WTC11 (cell line): Measurements from ENCODE around the gene SEPSECS. TPM values are rescaled to one million over a fixed set of nuclear protein-coding genes. Genes with fewer than 3 reads are reported as not detected.
A peak's percentile ranks its signal among the peaks of the same experiment; 100 is the strongest.

Experiments used
- ATAC-seq: fragments of 200-7000 bp; cut with Tn5 transposase; 2 replicates; pipeline ENCODE4 v1.10.0; 2021; ENCODE audit warnings: mild to moderate bottlenecking, moderate library complexity
- CTCF ChIA-PET: fragments of 300-600 bp; sonication (Branson Sonifier 250); formaldehyde crosslinking; loops from one replicate; lab custom pipeline; 2021; ENCODE audit warnings: antibody characterized with exemption; lab: Charles Lee
- POLR2A ChIA-PET: fragments of 350-600 bp; sonication (Branson Sonifier 250); formaldehyde crosslinking; loops from one replicate; lab custom pipeline; 2021; ENCODE audit warnings: antibody characterized with exemption; lab: Charles Lee
- DNase-seq: peaks from one replicate; pipeline ENCODE4 v3.0.0; 2021; ENCODE audit warnings: low spot score
- H3K27ac Mint-ChIP-seq: 2 replicates; pipeline ENCODE4 v1.8.0; 2021; ENCODE audit warnings: mixed read lengths
- H3K27me3 Mint-ChIP-seq: 2 replicates; pipeline ENCODE4 v1.8.0; 2021; ENCODE audit warnings: low read depth, mild to moderate bottlenecking, moderate library complexity, mixed read lengths
- H3K36me3 Mint-ChIP-seq: 2 replicates; pipeline ENCODE4 v1.8.0; 2021; ENCODE audit warnings: mixed read lengths
- H3K4me1 Mint-ChIP-seq: 2 replicates; pipeline ENCODE4 v1.8.0; 2022; ENCODE audit warnings: mixed read lengths
- H3K4me3 Mint-ChIP-seq: 2 replicates; pipeline ENCODE4 v1.8.0; 2021; ENCODE audit warnings: mild to moderate bottlenecking, moderate library complexity, mixed read lengths
- H3K9me3 Mint-ChIP-seq: 2 replicates; pipeline ENCODE4 v1.8.0; 2021; ENCODE audit warnings: mixed read lengths
- CREM ChIP-seq: sonication (generic); formaldehyde crosslinking; IDR thresholded peaks from 2 replicates; pipeline ENCODE4 v1.8.1; 2022; ENCODE audit warnings: mild to moderate bottlenecking, missing genetic modification reagents, moderate library complexity
- EMX1 ChIP-seq: fragments of 250-450 bp; sonication (Bioruptor Pico); IDR thresholded peaks from 2 replicates; pipeline ENCODE4 v1.8.0; 2021; ENCODE audit warnings: mild to moderate bottlenecking
- FOXJ3 ChIP-seq: sonication (generic); formaldehyde crosslinking; IDR thresholded peaks from 2 replicates; pipeline ENCODE4 v1.9.0; 2021; ENCODE audit warnings: missing genetic modification reagents, mild to moderate bottlenecking, borderline replicate concordance
- GTF2I ChIP-seq: fragments of 250-450 bp; sonication (Bioruptor Pico); conservative IDR thresholded peaks from 2 replicates; pipeline ENCODE4 v1.4.0; 2021; ENCODE audit warnings: mild to moderate bottlenecking
- NFYB ChIP-seq: sonication (generic); formaldehyde crosslinking; conservative IDR thresholded peaks from 2 replicates; pipeline ENCODE4 v1.8.0; 2022; ENCODE audit warnings: low read depth, missing genetic modification reagents
- OVOL2 ChIP-seq: fragments of 250-450 bp; sonication (Bioruptor Pico); IDR thresholded peaks from 2 replicates; pipeline ENCODE4 v1.9.0; 2021; ENCODE audit warnings: mild to moderate bottlenecking, borderline replicate concordance
- TCF7 ChIP-seq: sonication (generic); formaldehyde crosslinking; IDR thresholded peaks from 2 replicates; pipeline ENCODE4 v1.8.0; 2022; ENCODE audit warnings: mild to moderate bottlenecking, low read depth, missing genetic modification reagents, moderate library complexity
- TEAD1 ChIP-seq: sonication (generic); formaldehyde crosslinking; IDR thresholded peaks from 2 replicates; pipeline ENCODE4 v1.8.0; 2022; ENCODE audit warnings: mild to moderate bottlenecking, missing genetic modification reagents
- USF1 ChIP-seq: sonication (generic); formaldehyde crosslinking; IDR thresholded peaks from 2 replicates; pipeline ENCODE4 v1.8.0; 2022; ENCODE audit warnings: mild to moderate bottlenecking, missing genetic modification reagents
- ZMAT4 ChIP-seq: fragments of 250-450 bp; sonication (Bioruptor Pico); IDR thresholded peaks from 2 replicates; pipeline ENCODE4 v1.9.0; 2021; ENCODE audit warnings: mild to moderate bottlenecking
- ZNF121 ChIP-seq: sonication (generic); formaldehyde crosslinking; IDR thresholded peaks from 2 replicates; pipeline ENCODE4 v1.8.0; 2023; ENCODE audit warnings: missing genetic modification reagents
- ZNF232 ChIP-seq: sonication (generic); formaldehyde crosslinking; IDR thresholded peaks from 2 replicates; pipeline ENCODE4 v1.8.0; 2022; ENCODE audit warnings: mild to moderate bottlenecking, missing genetic modification reagents
- ZNF512 ChIP-seq: sonication (generic); formaldehyde crosslinking; IDR thresholded peaks from 2 replicates; pipeline ENCODE4 v1.8.1; 2022; ENCODE audit warnings: missing genetic modification reagents, borderline replicate concordance
- total RNA-seq: library from RNA; stranded (reverse); gene quantifications from 3 replicates; pipeline ENCODE4 v1.2.3, GENCODE V29; 2021
- TF ChIP-seq, protein P1 (sequence below): sonication (generic); formaldehyde crosslinking; IDR thresholded peaks from 2 replicates; pipeline ENCODE4 v1.8.1; 2023; ENCODE audit warnings: mild to moderate bottlenecking, missing genetic modification reagents
- TF ChIP-seq, protein P2 (sequence below): sonication (generic); formaldehyde crosslinking; IDR thresholded peaks from 2 replicates; pipeline ENCODE4 v1.8.1; 2023; ENCODE audit warnings: mild to moderate bottlenecking, moderate library complexity, missing genetic modification reagents
- TF ChIP-seq, protein P3 (sequence below): fragments of 250-450 bp; sonication (Bioruptor Pico); IDR thresholded peaks from 2 replicates; pipeline ENCODE4 v1.9.0; 2021; ENCODE audit warnings: mild to moderate bottlenecking, borderline replicate concordance
- TF ChIP-seq, protein P4 (sequence below): sonication (generic); formaldehyde crosslinking; IDR thresholded peaks from 2 replicates; pipeline ENCODE4 v1.8.0; 2022; ENCODE audit warnings: mild to moderate bottlenecking, missing genetic modification reagents
- TF ChIP-seq, protein P5 (sequence below): sonication (generic); formaldehyde crosslinking; IDR thresholded peaks from 2 replicates; pipeline ENCODE4 v1.8.0; 2023; ENCODE audit warnings: missing genetic modification reagents

The SEPSECS gene
- total RNA-seq, 1 experiment from 2014 or later, result 6.2 TPM

- TF ChIP-seq, protein P1, sequence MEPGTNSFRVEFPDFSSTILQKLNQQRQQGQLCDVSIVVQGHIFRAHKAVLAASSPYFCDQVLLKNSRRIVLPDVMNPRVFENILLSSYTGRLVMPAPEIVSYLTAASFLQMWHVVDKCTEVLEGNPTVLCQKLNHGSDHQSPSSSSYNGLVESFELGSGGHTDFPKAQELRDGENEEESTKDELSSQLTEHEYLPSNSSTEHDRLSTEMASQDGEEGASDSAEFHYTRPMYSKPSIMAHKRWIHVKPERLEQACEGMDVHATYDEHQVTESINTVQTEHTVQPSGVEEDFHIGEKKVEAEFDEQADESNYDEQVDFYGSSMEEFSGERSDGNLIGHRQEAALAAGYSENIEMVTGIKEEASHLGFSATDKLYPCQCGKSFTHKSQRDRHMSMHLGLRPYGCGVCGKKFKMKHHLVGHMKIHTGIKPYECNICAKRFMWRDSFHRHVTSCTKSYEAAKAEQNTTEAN (CRISPR knock-in tag), result no peak
- no peak for TF ChIP-seq OVOL2 (CRISPR knock-in tag)
- TF ChIP-seq, protein P2, sequence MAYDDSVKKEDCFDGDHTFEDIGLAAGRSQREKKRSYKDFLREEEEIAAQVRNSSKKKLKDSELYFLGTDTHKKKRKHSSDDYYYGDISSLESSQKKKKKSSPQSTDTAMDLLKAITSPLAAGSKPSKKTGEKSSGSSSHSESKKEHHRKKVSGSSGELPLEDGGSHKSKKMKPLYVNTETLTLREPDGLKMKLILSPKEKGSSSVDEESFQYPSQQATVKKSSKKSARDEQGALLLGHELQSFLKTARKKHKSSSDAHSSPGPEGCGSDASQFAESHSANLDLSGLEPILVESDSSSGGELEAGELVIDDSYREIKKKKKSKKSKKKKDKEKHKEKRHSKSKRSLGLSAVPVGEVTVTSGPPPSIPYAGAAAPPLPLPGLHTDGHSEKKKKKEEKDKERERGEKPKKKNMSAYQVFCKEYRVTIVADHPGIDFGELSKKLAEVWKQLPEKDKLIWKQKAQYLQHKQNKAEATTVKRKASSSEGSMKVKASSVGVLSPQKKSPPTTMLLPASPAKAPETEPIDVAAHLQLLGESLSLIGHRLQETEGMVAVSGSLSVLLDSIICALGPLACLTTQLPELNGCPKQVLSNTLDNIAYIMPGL (CRISPR knock-in tag), result no peak
Observed at GRCh38 chr4:25207997-25208396, 47.7 kb upstream of the SEPSECS start (continued).

DNA sequence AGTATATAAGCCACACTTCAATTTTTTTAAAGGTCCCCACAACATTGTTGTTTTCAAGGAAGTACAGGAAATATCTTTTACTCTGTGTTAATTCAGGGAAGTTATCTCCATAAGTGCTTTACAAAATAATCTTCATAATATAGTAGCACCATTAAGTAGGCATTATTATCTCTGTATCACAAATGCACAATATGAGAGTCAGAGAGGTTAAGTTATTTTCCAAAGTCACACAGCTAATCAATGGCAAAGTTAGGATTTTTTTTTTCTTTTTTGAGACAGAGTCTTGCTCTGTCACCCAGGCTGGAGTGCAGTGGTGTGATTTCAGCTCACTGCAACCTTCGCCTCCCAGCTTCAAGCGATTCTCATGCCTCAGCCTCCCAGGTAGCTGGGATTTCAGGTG is 38.5 kb upstream of the SEPSECS start:
- ATAC-seq (no peak), DNase-seq (no peak)
- CTCF ChIA-PET, result interaction anchor here (1.5 kb wide), 1 partner anchor 168 kb away, joined by 4 read pairs; no protein-coding TSS in a partner anchor
- H3K36me3 Mint-ChIP-seq, result no peaks in the 10 kb centered on the region
- POLR2A ChIA-PET, result interaction anchor here (0.6 to 1.1 kb wide), 2 partner anchors 11 to 102 kb away, joined by 3 to 6 read pairs; no protein-coding TSS in a partner anchor
- no peaks in the 10 kb centered on the region for H3K4me1 Mint-ChIP-seq
- H3K27ac Mint-ChIP-seq, result no peak overlapping the region
- 0 out of 2 replicates have a peak, but pooled peaks cover 3% of the 10 kb centered on the region for H3K9me3 Mint-ChIP-seq
- no peak overlapping the region for H3K4me3 Mint-ChIP-seq
- no peaks in the 10 kb centered on the region for H3K27me3 Mint-ChIP-seq
- TF ChIP-seq, protein P3, sequence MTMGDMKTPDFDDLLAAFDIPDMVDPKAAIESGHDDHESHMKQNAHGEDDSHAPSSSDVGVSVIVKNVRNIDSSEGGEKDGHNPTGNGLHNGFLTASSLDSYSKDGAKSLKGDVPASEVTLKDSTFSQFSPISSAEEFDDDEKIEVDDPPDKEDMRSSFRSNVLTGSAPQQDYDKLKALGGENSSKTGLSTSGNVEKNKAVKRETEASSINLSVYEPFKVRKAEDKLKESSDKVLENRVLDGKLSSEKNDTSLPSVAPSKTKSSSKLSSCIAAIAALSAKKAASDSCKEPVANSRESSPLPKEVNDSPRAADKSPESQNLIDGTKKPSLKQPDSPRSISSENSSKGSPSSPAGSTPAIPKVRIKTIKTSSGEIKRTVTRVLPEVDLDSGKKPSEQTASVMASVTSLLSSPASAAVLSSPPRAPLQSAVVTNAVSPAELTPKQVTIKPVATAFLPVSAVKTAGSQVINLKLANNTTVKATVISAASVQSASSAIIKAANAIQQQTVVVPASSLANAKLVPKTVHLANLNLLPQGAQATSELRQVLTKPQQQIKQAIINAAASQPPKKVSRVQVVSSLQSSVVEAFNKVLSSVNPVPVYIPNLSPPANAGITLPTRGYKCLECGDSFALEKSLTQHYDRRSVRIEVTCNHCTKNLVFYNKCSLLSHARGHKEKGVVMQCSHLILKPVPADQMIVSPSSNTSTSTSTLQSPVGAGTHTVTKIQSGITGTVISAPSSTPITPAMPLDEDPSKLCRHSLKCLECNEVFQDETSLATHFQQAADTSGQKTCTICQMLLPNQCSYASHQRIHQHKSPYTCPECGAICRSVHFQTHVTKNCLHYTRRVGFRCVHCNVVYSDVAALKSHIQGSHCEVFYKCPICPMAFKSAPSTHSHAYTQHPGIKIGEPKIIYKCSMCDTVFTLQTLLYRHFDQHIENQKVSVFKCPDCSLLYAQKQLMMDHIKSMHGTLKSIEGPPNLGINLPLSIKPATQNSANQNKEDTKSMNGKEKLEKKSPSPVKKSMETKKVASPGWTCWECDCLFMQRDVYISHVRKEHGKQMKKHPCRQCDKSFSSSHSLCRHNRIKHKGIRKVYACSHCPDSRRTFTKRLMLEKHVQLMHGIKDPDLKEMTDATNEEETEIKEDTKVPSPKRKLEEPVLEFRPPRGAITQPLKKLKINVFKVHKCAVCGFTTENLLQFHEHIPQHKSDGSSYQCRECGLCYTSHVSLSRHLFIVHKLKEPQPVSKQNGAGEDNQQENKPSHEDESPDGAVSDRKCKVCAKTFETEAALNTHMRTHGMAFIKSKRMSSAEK (CRISPR knock-in tag), result no peak
- TF ChIP-seq ZNF232, result no peak

DNA sequence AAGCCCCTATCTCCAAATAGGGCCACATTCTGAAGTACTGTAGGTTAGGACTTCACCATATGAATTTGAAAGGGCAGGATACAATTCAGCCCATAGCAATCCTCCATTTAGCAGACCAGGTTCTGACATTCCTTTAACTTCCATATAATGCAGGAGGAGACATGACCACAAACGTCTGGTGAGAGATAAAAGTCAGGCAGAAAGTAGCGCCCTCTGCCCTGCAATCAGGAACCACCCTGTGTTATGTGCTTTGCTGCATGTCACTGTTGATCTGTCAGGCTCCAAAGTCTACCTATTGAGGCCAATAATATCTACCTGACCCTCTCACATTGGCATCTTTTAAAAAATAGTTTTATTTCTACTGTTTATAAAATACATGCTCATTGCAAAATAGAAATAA is 30.2 kb upstream of the SEPSECS start:
- CTCF ChIA-PET, result no interaction called here
- peak; percentile 86 for ATAC-seq
- POLR2A ChIA-PET, result no interaction called here
- no peaks in the 10 kb centered on the region for H3K36me3 Mint-ChIP-seq
- H3K27me3 Mint-ChIP-seq, result no peaks in the 10 kb centered on the region; the same call in 1 of the 2 replicates
- no peaks in the 10 kb centered on the region for H3K4me1 Mint-ChIP-seq
- H3K9me3 Mint-ChIP-seq, result no peaks in the 10 kb centered on the region
- DNase-seq, result peak; percentile 16
- no peak for TF ChIP-seq FOXJ3
- no peak for TF ChIP-seq ZNF512 (CRISPR knock-in tag)
- no peak for TF ChIP-seq ZMAT4 (CRISPR knock-in tag)
- no peak for TF ChIP-seq TCF7
- no peak for TF ChIP-seq USF1 (CRISPR knock-in tag)
- no peak for TF ChIP-seq NFYB
- TF ChIP-seq EMX1 (CRISPR knock-in tag), result no peak
- TF ChIP-seq ZNF121, result no peak
- TF ChIP-seq, protein P4, sequence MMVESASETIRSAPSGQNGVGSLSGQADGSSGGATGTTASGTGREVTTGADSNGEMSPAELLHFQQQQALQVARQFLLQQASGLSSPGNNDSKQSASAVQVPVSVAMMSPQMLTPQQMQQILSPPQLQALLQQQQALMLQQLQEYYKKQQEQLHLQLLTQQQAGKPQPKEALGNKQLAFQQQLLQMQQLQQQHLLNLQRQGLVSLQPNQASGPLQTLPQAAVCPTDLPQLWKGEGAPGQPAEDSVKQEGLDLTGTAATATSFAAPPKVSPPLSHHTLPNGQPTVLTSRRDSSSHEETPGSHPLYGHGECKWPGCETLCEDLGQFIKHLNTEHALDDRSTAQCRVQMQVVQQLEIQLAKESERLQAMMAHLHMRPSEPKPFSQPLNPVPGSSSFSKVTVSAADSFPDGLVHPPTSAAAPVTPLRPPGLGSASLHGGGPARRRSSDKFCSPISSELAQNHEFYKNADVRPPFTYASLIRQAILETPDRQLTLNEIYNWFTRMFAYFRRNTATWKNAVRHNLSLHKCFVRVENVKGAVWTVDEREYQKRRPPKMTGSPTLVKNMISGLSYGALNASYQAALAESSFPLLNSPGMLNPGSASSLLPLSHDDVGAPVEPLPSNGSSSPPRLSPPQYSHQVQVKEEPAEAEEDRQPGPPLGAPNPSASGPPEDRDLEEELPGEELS, result no peak
- TF ChIP-seq CREM, result no peak
- TF ChIP-seq, protein P5, sequence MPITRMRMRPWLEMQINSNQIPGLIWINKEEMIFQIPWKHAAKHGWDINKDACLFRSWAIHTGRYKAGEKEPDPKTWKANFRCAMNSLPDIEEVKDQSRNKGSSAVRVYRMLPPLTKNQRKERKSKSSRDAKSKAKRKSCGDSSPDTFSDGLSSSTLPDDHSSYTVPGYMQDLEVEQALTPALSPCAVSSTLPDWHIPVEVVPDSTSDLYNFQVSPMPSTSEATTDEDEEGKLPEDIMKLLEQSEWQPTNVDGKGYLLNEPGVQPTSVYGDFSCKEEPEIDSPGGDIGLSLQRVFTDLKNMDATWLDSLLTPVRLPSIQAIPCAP, result no peak
- TF ChIP-seq TEAD1 (CRISPR knock-in tag), result no peak
- TF ChIP-seq GTF2I, result no peak
- H3K4me3 Mint-ChIP-seq, result no peak overlapping the region
- no peak overlapping the region for H3K27ac Mint-ChIP-seq
